Stimulated activated CD8-positive, alpha-beta memory T cell treated with anti-CD3 and anti-CD28 coated beads, Interleukin-12 subunit alpha, Interleukin-12 subunit beta, amount 100 ng/mL, for 24 hours (primary cell): ENCODE data around the gene ST6GALNAC4.

Experiments
- DNase-seq: peaks from one replicate; pipeline ENCODE4 v3.0.0-alpha.2; 2020; ENCODE audit errors: extremely low read depth

ST6GALNAC4 gene, protein sequence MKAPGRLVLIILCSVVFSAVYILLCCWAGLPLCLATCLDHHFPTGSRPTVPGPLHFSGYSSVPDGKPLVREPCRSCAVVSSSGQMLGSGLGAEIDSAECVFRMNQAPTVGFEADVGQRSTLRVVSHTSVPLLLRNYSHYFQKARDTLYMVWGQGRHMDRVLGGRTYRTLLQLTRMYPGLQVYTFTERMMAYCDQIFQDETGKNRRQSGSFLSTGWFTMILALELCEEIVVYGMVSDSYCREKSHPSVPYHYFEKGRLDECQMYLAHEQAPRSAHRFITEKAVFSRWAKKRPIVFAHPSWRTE

DNA sequence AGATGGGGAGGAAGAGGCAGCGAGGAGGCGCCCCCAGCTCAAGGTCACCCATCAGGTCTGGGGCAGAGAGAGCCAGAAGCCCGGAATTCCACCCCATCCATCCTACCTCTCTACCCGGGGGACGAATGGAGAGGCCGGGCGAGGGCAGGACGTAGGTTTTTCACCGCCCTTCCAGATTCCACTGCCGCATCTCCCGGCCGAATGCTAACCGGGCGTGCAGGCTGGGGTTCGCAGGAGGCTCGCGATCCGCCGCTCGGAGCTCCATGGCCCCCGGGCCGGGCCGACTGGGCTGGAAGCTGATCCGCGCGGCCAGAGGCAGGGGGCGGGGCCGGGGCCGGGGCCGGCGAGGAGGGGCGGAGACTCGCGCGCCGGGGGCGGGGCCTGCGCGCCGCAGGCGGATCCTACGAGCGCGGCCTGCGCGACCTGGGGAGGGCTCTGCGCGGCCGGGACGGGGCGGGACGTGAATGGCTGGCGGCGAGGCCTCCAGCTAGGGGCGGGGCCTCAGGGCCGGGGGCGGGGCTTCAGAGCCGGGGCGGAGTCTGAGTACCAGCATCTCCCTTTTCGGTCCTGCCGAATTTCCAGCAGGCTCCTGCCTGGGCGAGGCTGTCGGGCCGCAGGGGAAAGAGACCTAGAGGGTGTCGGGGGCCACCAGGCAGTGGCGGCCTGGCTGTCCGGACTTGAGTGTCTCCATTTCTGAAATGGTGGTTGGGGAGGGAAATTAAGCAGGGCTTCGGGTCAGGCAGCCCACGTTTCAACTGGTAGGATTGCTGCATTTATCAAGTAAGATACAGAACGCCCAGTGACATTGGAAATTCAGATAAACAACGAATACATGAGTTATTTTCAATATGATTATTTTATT, at the start of gene ST6GALNAC4:
Gene ST6GALNAC4 (minus strand): TSS at position 322 of the 862 bp plus-strand sequence. CDS start 622 bp downstream, outside the sequence.
- peak; percentile 87 for DNase-seq

DNA sequence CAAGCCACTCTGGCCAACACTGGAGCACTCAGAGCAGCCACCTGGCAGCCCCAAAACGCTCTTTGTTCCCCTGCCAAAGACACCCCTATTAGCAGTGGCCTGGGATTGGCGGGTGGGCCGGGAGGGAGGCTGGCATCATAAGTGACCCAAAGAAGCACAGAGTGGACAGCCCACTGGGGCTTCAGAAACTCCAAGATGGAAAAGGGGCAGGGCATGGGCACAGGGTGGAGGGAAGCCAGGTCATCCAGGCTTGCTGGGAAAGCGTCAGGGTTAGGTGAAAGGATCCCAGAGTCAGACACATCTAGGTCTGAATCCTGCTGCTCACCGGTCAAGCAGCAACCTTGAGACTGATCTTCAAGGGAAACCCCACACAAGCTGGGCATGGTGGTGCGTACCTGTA, 49.1 kb upstream of the ST6GALNAC4 start:
- DNase-seq = no peak

DNA sequence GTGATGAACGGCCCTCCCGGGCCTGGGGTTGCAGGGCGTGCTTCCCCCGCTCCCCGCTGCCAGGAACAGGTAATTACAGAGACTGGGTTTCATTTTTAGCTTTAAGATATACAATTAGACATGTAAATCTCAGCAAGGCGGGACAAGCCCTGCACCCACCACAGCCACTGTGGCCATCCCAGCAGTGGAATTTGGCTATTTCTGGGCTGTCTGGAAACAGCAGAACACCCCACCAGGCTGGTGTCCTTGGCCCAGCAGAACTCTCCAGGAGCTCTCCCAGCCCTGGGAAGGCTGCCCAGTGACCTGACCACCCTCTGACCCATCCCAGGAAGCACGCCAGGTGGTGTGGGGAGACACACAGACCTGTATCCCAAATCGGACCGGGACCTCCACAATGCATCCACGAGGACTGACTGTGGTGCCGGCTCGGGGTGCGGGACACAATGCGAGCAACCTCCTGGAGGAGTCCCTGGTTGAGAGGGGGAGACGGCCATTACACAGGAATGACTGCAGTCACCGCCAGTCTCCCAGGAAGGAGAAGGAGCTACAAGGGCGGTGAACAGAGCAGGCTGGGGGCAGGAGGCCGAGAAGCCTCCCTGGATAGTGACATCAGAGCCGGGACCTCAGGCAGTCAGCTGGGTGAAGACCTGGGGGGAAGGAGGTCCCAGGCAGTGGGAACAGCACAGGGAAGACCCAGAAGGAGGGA, 46.7 kb upstream of the ST6GALNAC4 start:
- no peak for DNase-seq

DNA sequence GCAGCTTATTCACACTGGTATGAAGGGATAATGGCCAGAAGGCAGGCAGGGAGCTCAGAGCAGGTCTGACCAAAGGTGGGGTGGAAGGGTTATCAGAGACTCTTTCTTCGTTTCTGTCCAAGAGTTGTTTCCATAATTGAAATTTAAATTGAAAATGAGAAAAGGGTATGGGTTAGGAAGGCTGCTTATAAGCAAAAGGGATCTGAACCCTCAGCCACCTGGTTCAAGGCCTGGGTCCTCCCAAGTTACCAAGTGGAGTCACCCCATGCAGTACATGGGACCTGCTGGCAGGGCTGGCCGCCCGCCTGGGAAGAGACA, 46.2 kb upstream of the ST6GALNAC4 start:
- no peak for DNase-seq

DNA sequence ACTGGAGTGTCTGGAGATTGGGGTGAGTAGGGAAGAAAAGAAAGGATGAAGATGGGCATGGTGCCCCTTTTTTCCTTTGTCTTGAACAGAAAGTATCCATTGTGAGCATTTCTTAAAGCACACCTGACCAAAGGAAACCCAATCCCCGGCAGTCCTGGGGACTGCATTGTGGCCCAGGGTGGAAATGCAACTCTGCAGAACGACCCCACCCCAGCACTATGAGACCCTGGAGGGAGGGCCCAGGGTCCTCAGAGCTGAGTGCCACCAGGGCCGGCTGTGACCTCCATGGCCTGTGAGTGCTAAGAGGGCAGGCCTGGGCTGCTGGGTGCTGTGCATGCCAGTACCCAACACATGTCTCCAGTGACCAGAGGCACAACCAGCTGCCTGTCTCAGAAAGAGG, 45.4 kb upstream of the ST6GALNAC4 start:
- no peak for DNase-seq

DNA sequence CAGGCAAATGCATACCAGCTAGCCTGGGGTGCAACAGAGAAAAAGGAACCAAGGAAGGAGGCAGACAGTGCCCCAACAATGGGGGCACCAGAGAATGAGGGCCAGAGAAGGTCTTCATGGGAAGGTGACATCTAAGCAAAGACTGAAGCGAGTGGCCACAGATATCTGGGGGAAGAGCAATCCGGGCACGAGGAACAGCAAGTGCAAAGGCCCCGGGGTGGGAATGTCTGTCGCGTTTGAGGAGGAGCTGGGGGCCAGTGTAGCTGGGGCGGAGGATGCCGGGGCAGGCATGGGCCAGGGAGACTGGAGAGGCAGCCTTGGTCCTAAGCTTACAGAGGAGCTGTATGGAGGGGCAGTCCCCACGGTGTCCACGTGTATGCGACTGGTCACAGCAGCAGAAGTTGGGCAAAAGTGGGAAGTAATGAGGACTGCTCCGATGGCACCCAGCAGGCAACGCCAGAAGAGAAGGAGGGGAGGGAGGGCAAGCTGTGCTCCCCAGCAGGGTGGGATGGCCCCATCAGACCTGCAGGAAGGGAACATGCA, 44.8 kb upstream of the ST6GALNAC4 start:
- no peak for DNase-seq

DNA sequence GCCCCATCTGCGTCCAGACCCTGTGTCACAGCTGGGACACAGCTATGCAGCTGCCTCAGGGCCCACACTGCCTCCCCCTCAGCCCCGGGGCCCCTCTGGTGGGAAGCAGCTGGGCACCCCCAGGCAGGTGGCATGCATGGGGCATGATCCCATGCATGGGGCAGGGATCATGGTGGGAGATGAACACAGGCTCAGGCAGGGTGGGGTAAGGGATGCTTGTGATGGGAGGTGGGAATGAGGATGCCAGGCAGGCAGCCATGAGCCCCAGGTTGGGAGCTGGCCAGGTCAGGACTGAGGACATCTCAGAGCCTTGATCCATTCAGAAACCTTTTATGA, 44.3 kb upstream of the ST6GALNAC4 start:
- DNase-seq = no peak

DNA sequence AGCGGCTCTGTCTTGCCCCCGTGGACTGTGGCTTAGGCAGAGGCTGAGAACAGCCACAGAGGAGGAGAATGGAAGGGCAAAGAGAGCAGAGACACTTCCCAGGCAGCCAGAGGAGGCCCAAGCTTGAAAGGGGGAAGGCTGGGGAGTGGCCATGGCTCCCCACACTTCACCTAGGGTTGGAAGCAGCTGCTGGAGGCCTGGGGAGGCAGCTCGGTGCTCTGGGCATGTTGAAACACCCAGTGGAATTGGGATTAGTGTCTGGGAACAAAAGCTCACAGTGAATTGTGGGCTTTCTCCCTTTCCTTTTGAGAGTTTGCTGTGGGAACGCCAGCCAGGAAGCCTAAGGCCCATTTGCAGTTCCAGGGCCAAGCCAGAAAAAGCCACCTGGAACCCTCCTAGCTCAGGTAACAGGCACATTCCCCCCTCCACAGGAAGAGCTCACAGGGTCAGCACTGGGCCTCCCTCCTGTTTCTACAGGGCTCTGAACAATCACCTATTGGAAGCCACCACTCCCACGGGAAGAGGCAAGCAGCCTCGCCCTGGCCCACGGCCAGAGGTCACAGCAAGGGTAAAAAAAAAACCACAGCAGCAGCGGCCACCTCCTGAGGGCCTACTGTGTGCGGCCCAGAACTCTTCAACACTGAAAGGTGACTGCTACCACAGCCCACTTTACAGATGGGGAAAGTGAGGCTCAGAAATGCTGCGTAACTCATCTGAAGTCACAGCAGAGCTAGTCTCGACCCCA, 43.7 kb upstream of the ST6GALNAC4 start:
- no peak for DNase-seq

DNA sequence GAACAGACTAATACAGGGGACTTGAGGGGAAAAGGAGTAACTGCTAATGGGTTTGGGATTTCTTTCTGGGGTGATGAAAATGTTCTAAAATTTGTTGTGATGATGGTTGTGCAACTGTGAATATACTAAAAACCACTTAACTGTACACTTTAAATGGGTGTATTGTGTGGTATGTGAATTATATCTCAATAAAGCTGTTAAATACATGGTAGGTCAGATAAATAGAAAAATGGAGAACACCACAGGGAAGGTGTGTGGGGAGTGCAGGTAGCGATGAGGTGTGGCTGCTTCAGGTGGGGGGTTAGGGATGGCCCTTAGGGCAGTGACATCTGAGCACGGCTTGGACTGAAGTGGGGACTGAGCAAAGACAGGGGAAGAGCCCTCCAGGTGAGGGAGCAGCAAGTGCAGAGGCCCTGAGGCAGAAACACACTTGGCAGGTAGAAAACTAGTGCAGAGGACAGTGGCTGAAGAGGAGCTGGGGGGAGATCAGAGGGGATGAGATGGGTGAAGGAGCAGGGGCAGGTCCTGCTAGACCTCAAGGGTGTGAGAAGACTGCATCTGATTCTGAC, 43.1 kb upstream of the ST6GALNAC4 start:
- DNase-seq = no peak

DNA sequence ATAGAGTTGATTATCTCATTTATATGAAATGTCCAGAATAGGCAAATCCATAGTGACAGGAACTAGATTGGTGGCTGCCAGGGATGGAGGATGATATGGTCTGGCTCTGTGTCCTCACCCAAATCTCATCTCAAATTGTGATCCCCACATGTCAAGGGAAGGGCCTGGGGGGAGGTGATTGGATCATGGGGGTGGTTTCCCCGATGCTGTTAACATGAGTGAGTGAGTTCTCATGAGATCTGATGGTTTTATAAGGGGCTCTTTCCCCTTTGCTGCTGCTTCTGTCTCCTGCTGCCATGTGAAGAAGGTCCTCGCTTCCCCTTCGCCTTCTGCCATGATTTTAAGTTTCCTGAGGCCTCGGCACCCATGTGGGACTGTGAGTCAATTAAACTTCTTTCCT, 42.6 kb upstream of the ST6GALNAC4 start:
- no peak for DNase-seq

DNA sequence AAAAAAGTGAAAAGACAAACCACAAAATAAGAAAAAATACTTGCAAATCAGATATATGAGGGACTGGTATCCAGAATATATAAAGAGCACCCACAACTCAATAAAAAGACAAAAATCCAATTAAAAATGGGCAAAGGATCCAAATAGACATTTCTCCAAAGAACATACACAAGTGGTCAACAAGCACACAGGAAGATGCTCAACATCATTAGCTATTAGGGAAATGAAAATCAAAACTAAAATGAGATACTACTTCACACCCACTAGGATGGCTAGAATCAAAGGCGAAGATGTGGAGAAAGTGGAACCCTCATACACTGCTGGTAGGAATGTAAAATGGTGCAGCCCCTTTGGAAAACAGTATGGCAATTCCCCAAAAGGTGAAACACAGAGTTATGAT, 41.9 kb upstream of the ST6GALNAC4 start:
- DNase-seq = no peak

DNA sequence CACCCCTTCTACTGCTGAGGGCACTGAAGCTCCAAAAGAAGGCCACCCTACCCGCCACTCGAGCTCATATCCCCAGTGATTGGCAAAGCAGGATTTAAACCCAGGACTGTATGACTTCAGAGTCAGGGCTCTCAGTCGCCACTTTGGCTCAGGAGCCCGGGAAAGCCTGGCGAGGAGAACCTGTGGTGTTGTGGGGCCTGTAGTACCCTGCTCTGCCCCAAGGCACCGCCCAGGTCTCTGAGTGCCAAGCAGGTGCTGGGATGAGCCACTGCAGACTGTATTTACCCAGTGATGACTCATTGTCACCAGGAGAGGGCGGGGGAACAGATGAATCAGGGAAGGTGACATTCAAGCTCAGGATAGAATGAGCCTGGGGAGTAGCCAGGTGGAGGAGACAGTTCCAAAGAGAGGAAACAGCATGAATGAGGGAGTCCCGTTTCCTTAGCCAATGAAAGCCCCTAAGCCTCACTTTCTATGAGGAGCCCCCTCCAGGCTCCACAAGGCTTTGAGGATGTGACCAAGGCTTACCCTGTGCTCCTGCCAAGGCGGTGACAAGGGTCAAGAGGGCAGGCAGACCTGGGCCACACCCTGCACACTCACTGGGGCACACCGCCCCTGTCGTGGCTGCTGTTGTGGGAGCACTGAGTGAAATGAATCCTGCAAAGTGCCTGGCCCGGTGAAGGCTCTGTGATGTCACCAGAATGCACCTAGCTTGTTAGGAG, 38.6 kb upstream of the ST6GALNAC4 start:
- peak; percentile 61 for DNase-seq

DNA sequence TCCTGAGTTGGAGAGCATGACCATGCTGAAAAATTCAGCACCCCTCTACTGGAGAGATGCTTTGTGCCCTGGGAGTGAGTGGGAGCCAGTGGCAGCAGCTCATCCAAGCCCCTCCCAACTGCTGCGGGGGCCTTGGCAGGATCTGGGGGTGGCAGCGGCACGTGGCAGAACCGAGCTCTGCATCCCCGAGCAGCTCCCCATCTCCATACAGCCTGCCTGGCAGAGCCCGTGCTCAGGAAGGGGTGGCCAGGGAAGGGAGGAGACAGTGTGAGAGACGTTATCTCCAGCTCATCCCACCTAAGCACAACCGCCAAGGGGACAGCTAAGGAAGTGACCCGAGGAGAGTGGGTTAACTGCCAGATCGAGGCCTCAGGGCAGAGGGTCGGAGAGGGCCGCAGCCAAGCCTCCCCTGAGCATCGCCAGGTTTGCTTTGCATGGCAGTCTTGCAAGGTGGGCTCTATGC, 38.0 kb upstream of the ST6GALNAC4 start:
- no peak for DNase-seq

DNA sequence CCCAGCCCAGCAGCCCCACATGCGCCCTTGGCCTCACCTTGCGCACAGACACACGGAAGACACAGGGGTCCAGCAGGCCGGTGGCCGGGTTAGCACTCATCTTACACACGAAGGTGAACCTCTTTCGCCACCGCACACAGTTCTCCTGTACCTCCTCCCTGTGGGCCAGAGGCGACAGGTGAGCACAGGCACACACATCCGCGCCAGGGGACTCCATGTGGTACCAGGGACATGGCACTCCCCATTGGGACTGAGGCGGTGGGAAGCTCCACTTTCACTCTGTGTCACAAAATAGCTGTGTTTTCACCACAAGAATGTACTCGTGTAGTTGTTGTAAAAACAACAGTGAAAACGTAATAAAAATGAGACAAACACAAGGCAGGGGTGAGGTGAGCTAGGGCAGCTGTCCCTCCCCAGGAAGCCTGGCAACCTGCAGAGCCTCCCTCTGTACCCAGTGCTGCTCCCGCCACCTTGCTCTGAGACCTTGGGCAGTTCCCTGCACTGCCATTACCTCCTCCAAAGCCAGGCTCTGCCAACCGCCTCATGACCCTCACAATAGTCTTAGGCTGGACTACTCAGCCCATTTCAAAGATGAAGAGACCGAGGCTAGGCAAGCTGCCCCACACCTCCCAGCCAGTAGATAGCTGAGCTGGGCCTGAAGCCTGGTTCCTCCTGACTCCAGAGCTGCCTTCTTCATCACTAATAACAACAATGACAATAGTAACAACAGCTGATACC, 37.1 kb upstream of the ST6GALNAC4 start:
- DNase-seq = no peak

DNA sequence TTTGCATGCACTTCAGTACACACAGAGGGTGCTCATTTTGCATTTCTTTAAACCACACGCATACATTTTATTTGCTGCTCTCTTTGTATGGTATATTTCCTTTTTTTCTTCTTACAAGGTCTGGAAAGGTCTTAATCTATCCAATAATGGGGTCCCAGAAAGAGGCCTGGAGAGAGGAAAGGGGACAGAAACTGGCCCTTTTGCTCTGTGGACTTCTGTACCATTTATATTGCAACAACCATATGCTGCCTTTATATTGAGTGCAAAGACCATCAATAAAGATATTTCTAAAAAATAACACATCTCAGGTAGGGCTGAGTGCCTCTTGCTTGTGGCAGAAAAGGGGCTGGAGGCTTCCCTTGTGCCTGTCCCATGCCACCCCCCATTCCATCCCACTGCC, 36.3 kb upstream of the ST6GALNAC4 start:
- DNase-seq = no peak

DNA sequence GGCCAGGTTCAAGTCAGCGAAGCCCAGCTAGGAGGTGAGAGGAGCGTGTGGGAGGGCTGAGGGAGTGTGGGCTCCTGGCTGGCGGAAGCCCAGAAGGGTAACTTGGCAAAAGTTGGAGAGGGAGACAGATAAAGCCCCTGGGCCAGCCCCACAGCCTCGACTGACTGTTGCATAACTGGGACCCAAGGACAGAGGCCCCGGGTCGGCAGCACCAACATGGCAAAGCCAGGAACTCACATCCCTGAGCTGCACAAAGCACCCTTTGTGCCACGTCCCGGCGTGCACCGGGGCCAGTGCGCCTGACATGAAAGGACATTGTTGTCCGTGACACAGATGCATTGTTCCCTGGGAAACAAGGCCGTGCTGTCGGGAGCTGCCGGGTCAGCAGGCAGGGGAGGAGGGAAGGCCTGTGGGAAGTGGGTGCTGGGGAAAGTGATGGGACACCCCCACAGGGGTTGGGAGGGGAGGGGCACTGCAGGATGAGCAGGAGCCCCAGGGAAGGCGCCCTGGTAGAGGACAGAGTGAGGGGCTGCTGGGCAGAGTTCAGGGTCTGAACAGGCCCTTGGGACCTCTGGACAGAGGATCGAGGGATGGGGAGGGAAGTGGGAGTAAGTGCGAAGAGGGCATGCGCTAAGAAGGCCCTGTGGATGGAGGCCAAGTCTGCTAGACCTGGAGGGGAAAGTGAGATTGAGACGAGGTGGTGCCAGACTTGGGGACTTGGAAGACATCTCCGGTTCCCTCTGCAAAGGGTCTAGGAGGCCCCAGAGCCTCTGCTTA, 33.9 kb upstream of the ST6GALNAC4 start:
- DNase-seq = no peak

DNA sequence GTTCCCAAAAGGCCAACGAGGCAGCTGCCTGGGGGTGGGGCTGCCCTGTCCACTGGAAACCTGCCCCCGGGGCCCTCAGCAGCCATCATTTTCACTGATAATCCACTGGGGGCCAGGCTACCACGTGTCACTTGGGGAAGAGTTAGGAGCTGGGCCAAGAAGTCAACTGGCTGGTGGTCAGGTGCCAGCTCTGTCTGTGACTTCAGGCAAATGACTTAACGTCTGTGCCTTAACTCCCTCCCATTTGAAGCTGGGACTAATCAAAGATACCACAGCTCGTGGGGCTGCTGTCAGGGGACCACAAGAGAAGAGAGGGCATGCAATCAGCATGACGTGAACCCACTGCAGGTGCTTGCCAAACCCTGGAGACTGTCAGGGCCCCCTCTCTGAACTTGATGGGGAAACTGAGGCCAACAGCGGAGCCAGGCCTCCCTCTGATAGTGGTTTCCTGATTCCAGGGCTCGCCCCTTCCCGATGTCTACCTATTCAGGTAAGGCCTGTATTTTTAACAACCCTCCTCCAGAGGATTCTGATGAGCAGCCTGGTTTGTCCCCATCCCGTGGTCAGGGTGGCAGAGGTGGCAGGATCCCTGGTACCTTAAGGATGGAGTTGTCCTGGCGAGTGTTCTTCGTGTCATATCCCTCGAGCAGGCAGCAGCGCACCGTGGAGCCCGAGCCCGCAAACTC, 33.1 kb upstream of the ST6GALNAC4 start:
- no peak for DNase-seq

DNA sequence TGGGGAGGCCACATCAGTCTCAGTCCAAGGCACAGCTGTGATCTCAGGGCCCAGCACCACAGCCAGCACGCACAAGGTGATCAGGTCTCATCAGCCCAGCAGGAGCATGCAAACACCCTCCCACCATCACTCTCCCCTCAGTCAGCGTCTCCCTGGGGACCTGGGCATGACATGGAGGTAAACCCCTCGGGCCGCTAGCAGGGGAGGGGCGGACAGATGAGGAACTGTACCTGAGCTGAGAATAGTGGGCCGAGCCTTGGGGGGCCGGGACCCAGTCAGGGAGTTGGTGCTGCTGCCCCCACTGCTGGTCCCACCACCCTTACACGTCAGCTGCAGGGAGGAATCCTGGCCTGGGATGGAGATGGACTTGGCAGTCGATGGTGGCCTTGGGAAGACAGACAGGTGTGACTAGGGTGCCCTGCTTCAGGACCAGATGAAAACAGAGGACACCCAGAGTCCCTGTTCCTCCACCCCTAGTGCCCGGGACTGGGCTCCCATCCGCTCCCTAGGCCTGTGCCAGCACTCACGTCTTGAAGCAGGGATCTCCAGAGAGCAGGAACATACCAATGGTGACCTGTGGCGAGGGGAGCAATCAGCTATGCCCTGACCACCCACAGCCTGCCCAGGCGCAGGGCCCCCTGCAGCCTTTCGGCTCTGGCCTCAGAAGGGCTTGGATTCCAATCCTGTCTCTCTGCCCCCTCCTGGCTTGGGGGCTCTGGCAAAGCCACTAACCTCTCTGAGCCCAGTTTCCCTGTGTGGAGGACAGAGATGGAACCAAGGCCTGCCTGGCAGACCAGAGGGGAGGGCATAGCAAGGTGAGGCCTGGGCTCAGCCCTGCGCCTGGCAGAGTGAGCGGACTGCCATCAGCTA, 31.2 kb upstream of the ST6GALNAC4 start:
- DNase-seq = no peak
